Spleen (tissue), 7 donors: Measurements from ENCODE around the gene GNAS-AS1.

Experiments used
- CTCF ChIP-seq, 11 experiments: fragments of 200-600 bp in 7 of 11; fragments of 450-650 bp in 4 of 11; sonication (generic) in 4 of 11; IDR thresholded peaks in 8 of 11; conservative IDR thresholded peaks in 3 of 11; 1 replicate in 7 of 11; 2 replicates in 4 of 11; pipeline versions ENCODE4 v1.4.0 to v1.8.0; 2016 to 2021; ENCODE audit warnings: antibody characterized with exemption in 11 of 11, inconsistent platforms in 4 of 11, mild to moderate bottlenecking in 1 of 11
- POLR2A ChIP-seq, 3 donors: fragments of 450-650 bp; IDR thresholded peaks; one replicate each; pipeline ENCODE4 v1.5.1; 2017; ENCODE audit warnings: antibody characterized with exemption in 3 of 3, mild to moderate bottlenecking in 1 of 3
- POLR2AphosphoS5 ChIP-seq, 3 donors: sonication (generic); formaldehyde crosslinking; IDR thresholded peaks; one replicate each; pipeline ENCODE4 v1.5.1; 2017; ENCODE audit warnings: antibody characterized with exemption in 3 of 3
- donor health status: DM: no; HTN: no; CAD: no; lungs with moderate emphysema.
- donor health status: DM: no; HTN: no; CAD: no.
- donor health status: DM: no; HTN: no; CAD: no.

GRCh38 chr20:58817748-58818147 lies 33.0 kb downstream of the GNAS-AS1 start:
- TF ChIP-seq POLR2AphosphoS5 (IDR thresholded peaks at IDR 0.05) (no peak), CTCF (IDR thresholded peaks at IDR 0.05 in 8 of 11, conservative IDR thresholded peaks at IDR 0.05 in 3 of 11) (no peak), POLR2A (IDR thresholded peaks at IDR 0.05) (no peak)
